Upper lobe of left lung (tissue), 4 donors: ENCODE measurements around the gene ZNF423.

Source experiments
- EP300 ChIP-seq, 4 donors: sonication (generic); formaldehyde crosslinking; IDR thresholded peaks; one replicate each; pipeline ENCODE4 v1.5.1; 2017; ENCODE audit warnings: antibody characterized with exemption in 4 of 4, control low read depth in 2 of 4
- POLR2A ChIP-seq, 4 donors: fragments of 450-650 bp; IDR thresholded peaks; one replicate each; pipeline ENCODE4 v1.5.1; 2016 to 2017; ENCODE audit warnings: antibody characterized with exemption in 4 of 4, mild to moderate bottlenecking in 2 of 4
- POLR2AphosphoS5 ChIP-seq, 2 donors: sonication (generic); formaldehyde crosslinking; IDR thresholded peaks; one replicate each; pipeline ENCODE4 v1.5.1; 2017; ENCODE audit warnings: antibody characterized with exemption in 2 of 2
- TF ChIP-seq, protein P1 (sequence below), 6 experiments: fragments of 450-650 bp in 4 of 6; fragments of 200-600 bp in 2 of 6; sonication (generic) in 2 of 6; IDR thresholded peaks; one replicate each; pipeline ENCODE4 v1.5.1; 2016 to 2019; ENCODE audit warnings: antibody characterized with exemption in 6 of 6

DNA sequence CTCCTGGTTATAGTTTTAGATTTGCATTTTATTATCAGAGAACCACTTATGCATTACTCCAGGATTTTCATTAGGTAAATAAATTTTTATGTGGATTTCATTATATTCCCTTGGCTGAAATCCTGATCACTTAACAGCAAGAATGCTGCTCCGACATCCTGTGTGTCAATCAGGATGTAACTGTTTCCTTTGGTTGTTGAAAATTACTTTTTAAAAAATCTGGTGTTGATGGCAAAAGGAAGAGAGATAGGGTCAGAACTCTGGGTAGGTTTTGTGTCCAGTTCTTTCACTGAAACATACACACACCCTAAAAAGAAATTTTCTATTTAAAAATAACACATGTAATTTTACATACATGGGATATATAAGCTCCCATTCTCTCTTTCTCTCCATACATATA lies 30.9 kb downstream of the ZNF423 start:
- TF ChIP-seq POLR2AphosphoS5 (IDR thresholded peaks at IDR 0.05) (no peak), POLR2A (IDR thresholded peaks at IDR 0.05) (no peak), EP300 (IDR thresholded peaks at IDR 0.05) (no peak)
- TF ChIP-seq, protein P1, sequence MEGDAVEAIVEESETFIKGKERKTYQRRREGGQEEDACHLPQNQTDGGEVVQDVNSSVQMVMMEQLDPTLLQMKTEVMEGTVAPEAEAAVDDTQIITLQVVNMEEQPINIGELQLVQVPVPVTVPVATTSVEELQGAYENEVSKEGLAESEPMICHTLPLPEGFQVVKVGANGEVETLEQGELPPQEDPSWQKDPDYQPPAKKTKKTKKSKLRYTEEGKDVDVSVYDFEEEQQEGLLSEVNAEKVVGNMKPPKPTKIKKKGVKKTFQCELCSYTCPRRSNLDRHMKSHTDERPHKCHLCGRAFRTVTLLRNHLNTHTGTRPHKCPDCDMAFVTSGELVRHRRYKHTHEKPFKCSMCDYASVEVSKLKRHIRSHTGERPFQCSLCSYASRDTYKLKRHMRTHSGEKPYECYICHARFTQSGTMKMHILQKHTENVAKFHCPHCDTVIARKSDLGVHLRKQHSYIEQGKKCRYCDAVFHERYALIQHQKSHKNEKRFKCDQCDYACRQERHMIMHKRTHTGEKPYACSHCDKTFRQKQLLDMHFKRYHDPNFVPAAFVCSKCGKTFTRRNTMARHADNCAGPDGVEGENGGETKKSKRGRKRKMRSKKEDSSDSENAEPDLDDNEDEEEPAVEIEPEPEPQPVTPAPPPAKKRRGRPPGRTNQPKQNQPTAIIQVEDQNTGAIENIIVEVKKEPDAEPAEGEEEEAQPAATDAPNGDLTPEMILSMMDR (IDR thresholded peaks at IDR 0.05) = no peak
